Gastrocnemius medialis (tissue), 4 donors: ENCODE measurements around the gene BTBD16.

Experiments
- CTCF ChIP-seq, 5 experiments: fragments of 450-650 bp in 3 of 5; fragments of 200-600 bp in 2 of 5; sonication (generic) in 2 of 5; IDR thresholded peaks in 4 of 5; conservative IDR thresholded peaks in 1 of 5; 1 replicate in 4 of 5; 2 replicates in 1 of 5; pipeline ENCODE4 v1.5.1; 2016 to 2019; ENCODE audit warnings: antibody characterized with exemption in 5 of 5, mild to moderate bottlenecking in 3 of 5, moderate library complexity in 3 of 5
- POLR2A ChIP-seq, 2 donors: fragments of 450-650 bp; IDR thresholded peaks; one replicate each; pipeline ENCODE4 v1.6.1; 2017; ENCODE audit warnings: antibody characterized with exemption in 2 of 2, mild to moderate bottlenecking in 2 of 2, moderate library complexity in 2 of 2

- TF ChIP-seq POLR2A (IDR thresholded peaks at IDR 0.05) (no peak), CTCF (IDR thresholded peaks at IDR 0.05 in 4 of 5, conservative IDR thresholded peaks at IDR 0.05 in 1 of 5) (no peak)
Measured at GRCh38 chr10:122323189-122323588, 52.1 kb downstream of the BTBD16 start.
